Sigmoid colon (tissue), 7 donors: Measurements from ENCODE around the gene FOXN3. TPM values are rescaled to one million over a fixed set of nuclear protein-coding genes. Genes with fewer than 3 reads are reported as not detected.
A peak's percentile ranks its signal among the peaks of the same experiment; 100 is the strongest.

Experiments used
- DNase-seq: peaks from one replicate; pipeline ENCODE4 v3.0.0-alpha.2; 2019
- H3K27ac ChIP-seq, 4 donors: fragments of 200-600 bp; sonication (generic); one replicate each; pipeline ENCODE4 v1.5.1; 2016 to 2019; ENCODE audit warnings: mild to moderate bottlenecking in 1 of 4
- H3K27me3 ChIP-seq, 3 donors: fragments of 200-600 bp; sonication (generic); one replicate each; pipeline ENCODE4 v1.5.1; 2019; ENCODE audit warnings: mild to moderate bottlenecking in 1 of 3
- H3K36me3 ChIP-seq, 4 donors: fragments of 200-600 bp; sonication (generic); one replicate each; pipeline ENCODE4 v1.5.1; 2016 to 2019
- H3K4me1 ChIP-seq, 4 donors: fragments of 200-600 bp; sonication (generic); one replicate each; pipeline ENCODE4 v1.5.1; 2017 to 2019
- H3K4me3 ChIP-seq, 4 donors: fragments of 200-600 bp; sonication (generic); one replicate each; pipeline ENCODE4 v1.5.1; 2017 to 2019; ENCODE audit warnings: mild to moderate bottlenecking in 2 of 4, moderate library complexity in 1 of 4
- H3K9me3 ChIP-seq, 4 donors: fragments of 200-600 bp in 3 of 4; sonication (generic) in 3 of 4; one replicate each; pipeline versions ENCODE4 v1.5.1 to v1.6.1; 2013 to 2019
- CTCF ChIP-seq, 4 experiments: fragments of 450-650 bp in 3 of 4; fragments of 200-600 bp in 1 of 4; IDR thresholded peaks; one replicate each; pipeline ENCODE4 v1.5.1; 2016 to 2019; ENCODE audit warnings: antibody characterized with exemption in 4 of 4, mild to moderate bottlenecking in 3 of 4, moderate library complexity in 2 of 4
- EP300 ChIP-seq, 4 donors: sonication (generic); formaldehyde crosslinking; IDR thresholded peaks; one replicate each; pipeline ENCODE4 v1.6.1; 2017; ENCODE audit warnings: antibody characterized with exemption in 4 of 4
- POLR2A ChIP-seq, 2 donors: fragments of 450-650 bp; IDR thresholded peaks; one replicate each; pipeline ENCODE4 v1.6.1; 2016; ENCODE audit warnings: antibody characterized with exemption in 2 of 2, mild to moderate bottlenecking in 2 of 2, moderate library complexity in 2 of 2
- POLR2AphosphoS5 ChIP-seq, 4 donors: sonication (generic); formaldehyde crosslinking; IDR thresholded peaks; one replicate each; pipeline ENCODE4 v1.6.1; 2017; ENCODE audit warnings: antibody characterized with exemption in 4 of 4
- WGBS, 2 donors: extraction: QIAGEN DNeasy Blood & Tissue Kit; methylation state at CpG; one replicate each; pipeline ENCODE4 v1.1.7; 2013; 5-methylcytosine and 5-hydroxymethylcytosine counted together
- intact Hi-C: fragments of 100-400 bp; cut with DNase I; formaldehyde crosslinking; loops from one replicate; pipeline ENCODE4 v1.15.1; 2023
- polyA plus RNA-seq, 3 donors: library from polyadenylated mRNA; stranded (reverse); fragments of 200-250 nt; gene quantifications; one replicate each; pipeline ENCODE4 v1.2.3, GENCODE V29; 2013
- total RNA-seq, 4 donors: library from RNA; depleted of rRNA; stranded (reverse); fragments of >200 nt; gene quantifications; one replicate each; pipeline ENCODE4 v1.1.0, GENCODE V29; 2016
- donor health status: healthy with polysubstance abuse.
- donor health status: Bipolar disorder and iron deficiency.
- donor health status: healthy.

The FOXN3 gene
- total and polyA plus RNA-seq, 7 donors = 24.6 to 146 (median 104) TPM

GRCh38 chr14:89371585-89372511, 45.2 kb downstream of the FOXN3 start:
- Histone ChIP-seq H3K27me3 (no peaks in the 10 kb centered on the region), H3K4me3 (no peak overlapping the region), H3K4me1 (peaks cover 0 to 56% (median 51%) of the 10 kb centered on the region in 4 donors), H3K9me3 (no peaks in the 10 kb centered on the region), H3K27ac (peak overlapping the region in 1 of 4 donors; percentile 54), H3K36me3 (no peaks in the 10 kb centered on the region)
- DNase-seq = peak; percentile 37
- intact Hi-C loops = no loop called here
- TF ChIP-seq CTCF (IDR thresholded peaks at IDR 0.05) = no peak
- TF ChIP-seq POLR2A (IDR thresholded peaks at IDR 0.05) = no peak
- TF ChIP-seq POLR2AphosphoS5 (IDR thresholded peaks at IDR 0.05) = no peak
- no peak for TF ChIP-seq EP300 (IDR thresholded peaks at IDR 0.05)
- 84 to 87% methylated on average over 10 of the region's 10 CpGs for WGBS, 2 donors

DNA sequence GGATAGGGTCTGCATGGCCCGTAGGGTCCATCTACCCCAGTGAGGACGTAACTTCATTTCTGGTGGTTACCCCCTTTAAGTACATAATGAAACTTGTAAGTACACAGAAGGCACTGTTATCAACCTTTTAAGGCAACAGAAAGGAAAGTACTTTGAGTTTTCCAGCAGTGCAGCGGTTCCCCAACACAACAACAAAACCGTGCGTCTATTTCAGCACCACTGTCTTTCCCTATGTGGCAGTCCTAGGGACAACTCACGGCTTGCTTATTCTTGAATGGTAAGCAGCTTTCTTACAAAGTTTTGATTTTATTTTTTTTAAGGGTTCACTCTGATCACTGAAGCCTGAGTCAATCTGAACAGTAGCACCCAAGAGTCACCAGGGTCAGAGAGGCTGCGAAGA, 46.3 kb downstream of the FOXN3 start:
- peak overlapping the region in 3 of 4 donors; percentile 24 to 55 (median 54) for H3K27ac ChIP-seq
- H3K4me1 ChIP-seq = peaks cover 0 to 63% (median 55%) of the 10 kb centered on the region in 4 donors
- DNase-seq = no peak
- H3K9me3 ChIP-seq = no peaks in the 10 kb centered on the region
- no peak for TF ChIP-seq EP300 (IDR thresholded peaks at IDR 0.05)
- no peak for TF ChIP-seq POLR2A (IDR thresholded peaks at IDR 0.05)
- no peak for TF ChIP-seq POLR2AphosphoS5 (IDR thresholded peaks at IDR 0.05)
- TF ChIP-seq CTCF (IDR thresholded peaks at IDR 0.05) = no peak
- H3K36me3 ChIP-seq = no peaks in the 10 kb centered on the region
- 84 to 91% methylated on average over 7 of the region's 7 CpGs for WGBS, 2 donors
- H3K27me3 ChIP-seq = no peaks in the 10 kb centered on the region
- H3K4me3 ChIP-seq = peak overlapping the region in 2 of 4 donors; percentile 3 to 24
- intact Hi-C loops = no loop called here

- Histone ChIP-seq H3K27ac (peak overlapping the region in 3 of 4 donors; percentile 24 to 55 (median 54)), H3K36me3 (no peaks in the 10 kb centered on the region), H3K27me3 (no peaks in the 10 kb centered on the region), H3K4me1 (peaks cover 0 to 67% (median 57%) of the 10 kb centered on the region in 4 donors), H3K4me3 (peak overlapping the region in 2 of 4 donors; percentile 3 to 24), H3K9me3 (no peaks in the 10 kb centered on the region)
- intact Hi-C loops = no loop called here
- 92 to 95% methylated on average over 4 of the region's 4 CpGs for WGBS, 2 donors
- peak; percentile 11 for DNase-seq
- TF ChIP-seq POLR2AphosphoS5 (IDR thresholded peaks at IDR 0.05) (no peak), CTCF (IDR thresholded peaks at IDR 0.05) (no peak), EP300 (IDR thresholded peaks at IDR 0.05) (no peak), POLR2A (IDR thresholded peaks at IDR 0.05) (no peak)
Measured at GRCh38 chr14:89370381-89370780, 46.7 kb downstream of the FOXN3 start.

DNA sequence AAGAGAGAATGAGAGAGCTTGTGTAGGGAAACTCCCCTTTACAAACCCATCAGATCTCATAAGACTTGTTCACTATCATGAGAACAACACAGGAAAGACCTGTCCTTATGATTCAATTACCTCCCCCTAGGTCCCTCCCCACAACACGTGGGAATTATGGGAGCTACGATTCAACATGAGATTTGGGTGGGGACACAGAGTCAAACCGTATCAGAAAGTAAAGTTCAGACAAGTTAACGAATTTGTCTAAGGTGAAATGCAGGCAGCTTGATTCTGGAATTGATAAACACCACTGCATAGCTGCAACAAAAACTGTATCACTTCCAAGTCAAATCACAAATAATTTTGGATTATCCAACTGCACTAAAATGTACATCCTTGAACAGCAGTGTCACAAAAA, 47.4 kb downstream of the FOXN3 start:
- intact Hi-C loops = no loop called here
- 88 to 93% methylated on average over 4 of the region's 4 CpGs for WGBS, 2 donors
- no peak for TF ChIP-seq CTCF (IDR thresholded peaks at IDR 0.05)
- no peak for TF ChIP-seq EP300 (IDR thresholded peaks at IDR 0.05)
- TF ChIP-seq POLR2AphosphoS5 (IDR thresholded peaks at IDR 0.05) = no peak
- TF ChIP-seq POLR2A (IDR thresholded peaks at IDR 0.05) = no peak
- DNase-seq = no peak
- H3K27ac ChIP-seq = peak overlapping the region in 1 of 4 donors; percentile 54
- H3K27me3 ChIP-seq = no peaks in the 10 kb centered on the region
- no peaks in the 10 kb centered on the region for H3K36me3 ChIP-seq
- H3K9me3 ChIP-seq = no peaks in the 10 kb centered on the region
- no peak overlapping the region for H3K4me3 ChIP-seq
- peaks cover 0 to 75% (median 60%) of the 10 kb centered on the region in 4 donors for H3K4me1 ChIP-seq
